Measurements from ENCODE around the gene CPA1.

Gene CPA1

DNA sequence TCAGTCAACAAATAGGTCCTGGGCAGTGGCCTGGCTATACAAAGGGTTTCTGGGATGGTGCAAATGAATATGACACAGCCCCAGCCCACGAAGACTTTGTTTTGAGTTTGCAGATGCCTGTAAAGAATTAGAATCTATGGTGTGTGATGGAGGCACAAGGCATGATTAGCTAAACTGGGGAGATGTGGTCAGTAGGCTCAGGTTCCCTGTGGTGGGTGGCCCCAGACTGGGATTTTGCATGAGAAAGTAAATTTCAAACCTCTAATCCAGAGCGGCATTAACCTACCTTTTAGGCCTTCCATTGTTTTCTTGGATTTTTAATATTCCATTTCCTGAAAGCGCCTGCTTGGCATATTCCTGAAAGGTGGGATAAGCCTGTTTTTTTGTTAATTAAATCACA lies 42.1 kb upstream of the CPA1 start:
- Histone ChIP-seq H3K27me3 (ENCODE audit: insufficient read depth, low read depth, severe bottlenecking) (no peaks in the 10 kb centered on the region), H3K4me3 (ENCODE audit: low read depth, low read length) (no peak overlapping the region), H3K9me3 (ENCODE audit: severe bottlenecking) (no peaks in the 10 kb centered on the region), H3K36me3 (no peaks in the 10 kb centered on the region), H3K27ac (no peak overlapping the region)
- no peak for DNase-seq
- TF ChIP-seq, protein P1, sequence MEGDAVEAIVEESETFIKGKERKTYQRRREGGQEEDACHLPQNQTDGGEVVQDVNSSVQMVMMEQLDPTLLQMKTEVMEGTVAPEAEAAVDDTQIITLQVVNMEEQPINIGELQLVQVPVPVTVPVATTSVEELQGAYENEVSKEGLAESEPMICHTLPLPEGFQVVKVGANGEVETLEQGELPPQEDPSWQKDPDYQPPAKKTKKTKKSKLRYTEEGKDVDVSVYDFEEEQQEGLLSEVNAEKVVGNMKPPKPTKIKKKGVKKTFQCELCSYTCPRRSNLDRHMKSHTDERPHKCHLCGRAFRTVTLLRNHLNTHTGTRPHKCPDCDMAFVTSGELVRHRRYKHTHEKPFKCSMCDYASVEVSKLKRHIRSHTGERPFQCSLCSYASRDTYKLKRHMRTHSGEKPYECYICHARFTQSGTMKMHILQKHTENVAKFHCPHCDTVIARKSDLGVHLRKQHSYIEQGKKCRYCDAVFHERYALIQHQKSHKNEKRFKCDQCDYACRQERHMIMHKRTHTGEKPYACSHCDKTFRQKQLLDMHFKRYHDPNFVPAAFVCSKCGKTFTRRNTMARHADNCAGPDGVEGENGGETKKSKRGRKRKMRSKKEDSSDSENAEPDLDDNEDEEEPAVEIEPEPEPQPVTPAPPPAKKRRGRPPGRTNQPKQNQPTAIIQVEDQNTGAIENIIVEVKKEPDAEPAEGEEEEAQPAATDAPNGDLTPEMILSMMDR (IDR thresholded peaks at IDR 0.05; ENCODE audit: low read depth, low read length), result no peak

- Histone ChIP-seq H3K36me3 (no peaks in the 10 kb centered on the region), H3K9me3 (ENCODE audit: severe bottlenecking) (no peaks in the 10 kb centered on the region), H3K27me3 (ENCODE audit: insufficient read depth, low read depth, severe bottlenecking) (no peaks in the 10 kb centered on the region), H3K4me3 (ENCODE audit: low read depth, low read length) (no peak overlapping the region), H3K27ac (no peak overlapping the region)
- no peak for DNase-seq
- TF ChIP-seq, protein P1 (IDR thresholded peaks at IDR 0.05; ENCODE audit: low read depth, low read length), result no peak
Observed at GRCh38 chr7:130341882-130342281, 38.4 kb upstream of the CPA1 start.

DNA sequence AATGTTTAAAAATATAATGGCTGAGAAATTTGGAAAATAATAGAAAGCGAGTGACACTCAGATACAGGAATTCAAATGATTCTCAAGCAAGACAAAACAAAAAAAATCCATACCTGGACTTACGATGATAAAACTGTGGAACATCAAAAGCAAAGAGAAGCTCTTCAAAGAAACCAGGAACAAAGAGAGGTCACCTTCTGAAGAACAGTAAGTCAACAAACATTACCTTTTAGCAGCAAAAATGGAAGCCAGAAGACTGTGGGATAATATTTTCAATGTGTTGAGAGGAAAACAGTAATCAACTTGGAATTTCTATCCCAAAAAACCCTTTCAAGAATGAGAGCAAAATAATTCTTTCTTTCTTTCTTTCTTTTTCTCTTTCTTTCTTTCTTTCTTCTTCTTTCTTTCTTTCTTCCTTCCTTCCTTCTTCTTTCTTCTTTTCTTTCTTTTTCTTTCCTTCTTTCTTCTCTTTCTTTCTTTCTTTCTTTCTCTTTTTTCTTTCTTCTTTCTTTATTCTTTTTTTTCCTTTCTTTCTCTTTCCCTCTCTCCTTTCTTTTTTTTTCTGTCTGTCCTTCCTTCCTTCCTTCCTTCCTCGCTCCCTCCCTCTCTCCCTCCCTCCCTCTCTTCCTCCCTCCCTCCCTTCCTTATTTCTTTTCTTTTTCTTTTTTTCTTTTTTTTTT lies 37.5 kb upstream of the CPA1 start:
- H3K4me3 ChIP-seq (ENCODE audit: low read depth, low read length), result no peak overlapping the region
- DNase-seq, result no peak

DNA sequence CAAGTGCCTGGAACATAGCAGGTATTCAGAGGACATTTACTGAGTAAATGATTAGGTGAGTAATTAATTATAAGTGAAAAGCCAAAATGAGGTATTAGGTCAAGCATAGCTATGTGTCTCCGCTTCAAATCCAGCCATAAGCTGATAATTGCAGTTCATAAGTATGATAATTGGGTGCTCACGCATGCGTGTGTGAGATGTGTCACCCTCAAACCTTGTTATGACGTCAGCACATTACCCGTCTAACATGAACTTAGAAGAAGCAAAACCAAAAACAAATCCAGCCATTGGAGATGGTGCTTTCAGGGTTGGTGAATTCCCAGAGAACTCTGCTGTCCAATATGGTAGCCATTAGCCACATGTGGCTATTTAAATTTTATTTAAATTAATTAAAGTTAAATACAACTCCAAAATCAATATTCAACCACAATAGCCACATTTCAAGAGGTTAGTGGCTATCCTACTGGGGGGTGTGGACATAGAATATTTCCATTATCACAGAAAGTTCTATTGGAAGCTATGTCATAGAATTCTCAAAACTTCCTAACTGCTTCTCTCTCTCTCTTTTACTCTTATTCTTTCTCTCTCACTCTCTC lies 35.9 kb upstream of the CPA1 start, which contains the start of gene CPA5:
CPA5 (plus strand) TSS at position 546 of the 596 bp plus-strand sequence. CDS start 1,670 bp downstream, outside the sequence.
- TF ChIP-seq, protein P1 (IDR thresholded peaks at IDR 0.05; ENCODE audit: low read depth, low read length), result no peak
- H3K27me3 ChIP-seq (ENCODE audit: insufficient read depth, low read depth, severe bottlenecking), result no peaks in the 10 kb centered on the region
- H3K36me3 ChIP-seq, result no peaks in the 10 kb centered on the region
- H3K4me3 ChIP-seq (ENCODE audit: low read depth, low read length), result no peak within 1 kb of the TSS
- DNase-seq, result no peak
- no peaks in the 10 kb centered on the region for H3K9me3 ChIP-seq (ENCODE audit: severe bottlenecking)
- no peak within 1 kb of the TSS for H3K27ac ChIP-seq

More for the DNA sequence above, 37.5 kb upstream of the CPA1 start:
- Histone ChIP-seq H3K27ac (no peak overlapping the region), H3K27me3 (ENCODE audit: insufficient read depth, low read depth, severe bottlenecking) (no peaks in the 10 kb centered on the region), H3K9me3 (ENCODE audit: severe bottlenecking) (no peaks in the 10 kb centered on the region), H3K36me3 (no peaks in the 10 kb centered on the region)
- TF ChIP-seq, protein P1 (IDR thresholded peaks at IDR 0.05; ENCODE audit: low read depth, low read length), result no peak

GRCh38 chr7:130345136-130345535 lies 35.2 kb upstream of the CPA1 start:
- no peak for DNase-seq
- no peaks in the 10 kb centered on the region for H3K9me3 ChIP-seq (ENCODE audit: severe bottlenecking)
- no peak overlapping the region for H3K4me3 ChIP-seq (ENCODE audit: low read depth, low read length)
- TF ChIP-seq, protein P1 (IDR thresholded peaks at IDR 0.05; ENCODE audit: low read depth, low read length), result no peak
- H3K27ac ChIP-seq, result no peak overlapping the region
- no peaks in the 10 kb centered on the region for H3K36me3 ChIP-seq
- no peaks in the 10 kb centered on the region for H3K27me3 ChIP-seq (ENCODE audit: insufficient read depth, low read depth, severe bottlenecking)
